22Rv1 (cell line): ENCODE data around the gene ERC1.

Source experiments
- H3K27ac ChIP-seq: fragments of 450-650 bp; 2 replicates; pipeline ENCODE4 v1.5.1; 2017
- CTCF ChIP-seq: fragments of 450-650 bp; IDR thresholded peaks from 2 replicates; pipeline ENCODE4 v1.5.1; 2017; ENCODE audit warnings: mild to moderate bottlenecking
- ZFX ChIP-seq: fragments of 450-650 bp; IDR thresholded peaks from 2 replicates; pipeline ENCODE4 v1.6.1; 2017; ENCODE audit warnings: antibody characterized with exemption, borderline replicate concordance

Gene ERC1

GRCh38 chr12:1517734-1518525 is 526.9 kb downstream of the ERC1 start:
- no peak overlapping the region for H3K27ac ChIP-seq
- TF ChIP-seq CTCF (no peak), ZFX (no peak)

GRCh38 chr12:1518591-1519516 is 527.8 kb downstream of the ERC1 start:
- no peak for TF ChIP-seq ZFX
- no peak overlapping the region for H3K27ac ChIP-seq

- TF ChIP-seq ZFX, result no peak
- TF ChIP-seq CTCF, result no peak
- no peak overlapping the region for H3K27ac ChIP-seq
Observed at GRCh38 chr12:1519642-1520041, 528.6 kb downstream of the ERC1 start.

- no peak for TF ChIP-seq CTCF
- no peak for TF ChIP-seq ZFX
- H3K27ac ChIP-seq, result no peak overlapping the region
Observed at GRCh38 chr12:1523046-1523445, 532.0 kb downstream of the ERC1 start.

GRCh38 chr12:1523558-1524050 is 532.6 kb downstream of the ERC1 start:
- H3K27ac ChIP-seq, result no peak overlapping the region
- TF ChIP-seq ZFX, result no peak
- TF ChIP-seq CTCF, result no peak

- H3K27ac ChIP-seq, result no peak overlapping the region
- TF ChIP-seq CTCF (no peak), ZFX (no peak)
Observed at GRCh38 chr12:1525858-1526257, 534.8 kb downstream of the ERC1 start.

GRCh38 chr12:1527789-1528188 is 536.8 kb downstream of the ERC1 start:
- TF ChIP-seq CTCF, result no peak
- TF ChIP-seq ZFX, result no peak
- no peak overlapping the region for H3K27ac ChIP-seq
